Lung (tissue), 12 donors: Measurements from ENCODE around the gene NTM. TPM values are rescaled to one million over a fixed set of nuclear protein-coding genes. Genes with fewer than 3 reads are reported as not detected.

Experiments
- ATAC-seq: fragments of 200-7000 bp; cut with Tn5 transposase; one replicate; pipeline ENCODE4 v1.9.1; 2020; ENCODE audit warnings: moderate number of reproducible peaks; ENCODE audit not compliant: insufficient read depth, low FRiP score
- DNase-seq, 3 donors: peaks; one replicate each; pipeline ENCODE4 v3.0.0-alpha.2; 2013 to 2017
- H3K27ac ChIP-seq, 2 donors: one replicate each; pipeline ENCODE4 v1.5.1; 2013; ENCODE audit warnings: mild to moderate bottlenecking in 2 of 2, moderate library complexity in 2 of 2, control low read depth in 1 of 2, inconsistent platforms in 1 of 2, low read depth in 1 of 2, low read length in 1 of 2
- H3K27me3 ChIP-seq, 3 donors: one replicate each; pipeline ENCODE4 v1.5.1; 2013; ENCODE audit warnings: low read length in 2 of 3; ENCODE audit not compliant: control insufficient read depth in 3 of 3, insufficient read depth in 3 of 3
- H3K36me3 ChIP-seq, 4 donors: one replicate each; pipeline ENCODE4 v1.5.1; 2013; ENCODE audit warnings: low read length in 4 of 4, mild to moderate bottlenecking in 1 of 4, moderate library complexity in 1 of 4; ENCODE audit not compliant: control insufficient read depth in 4 of 4, insufficient read depth in 4 of 4
- H3K4me1 ChIP-seq, 5 donors: one replicate each; pipeline ENCODE4 v1.5.1; 2013; ENCODE audit warnings: low read length in 5 of 5, mild to moderate bottlenecking in 2 of 5, moderate library complexity in 1 of 5; ENCODE audit not compliant: control insufficient read depth in 5 of 5, insufficient read depth in 5 of 5
- H3K4me3 ChIP-seq: one replicate; pipeline ENCODE4 v1.5.1; 2013; ENCODE audit warnings: mild to moderate bottlenecking, control low read depth, moderate library complexity
- H3K9ac ChIP-seq, 2 donors: one replicate each; pipeline ENCODE4 v1.5.1; 2013; ENCODE audit warnings: low read length in 2 of 2, control low read depth in 1 of 2; ENCODE audit not compliant: insufficient read depth in 1 of 2
- H3K9me3 ChIP-seq, 4 donors: one replicate each; pipeline ENCODE4 v1.5.1; 2013; ENCODE audit warnings: low read length in 3 of 4, mild to moderate bottlenecking in 1 of 4, moderate library complexity in 1 of 4; ENCODE audit not compliant: control insufficient read depth in 4 of 4, insufficient read depth in 3 of 4
- CTCF ChIP-seq: IDR thresholded peaks from 2 replicates; pipeline ENCODE4 v1.5.1; 2012; ENCODE audit warnings: mild to moderate bottlenecking; ENCODE audit errors: control extremely low read depth, extremely low read depth
- WGBS, 2 donors: extraction: QIAGEN DNeasy Blood & Tissue Kit; methylation state at CpG; one replicate each; pipeline ENCODE4 v1.1.7; 2013; 5-methylcytosine and 5-hydroxymethylcytosine counted together
- polyA plus RNA-seq, 2 donors: library from polyadenylated mRNA; stranded (reverse); fragments of 200-250 nt; gene quantifications; one replicate each; pipeline ENCODE4 v1.2.1, GENCODE V29; 2013
- total RNA-seq, 2 donors: library from RNA; depleted of rRNA in 1 of 2; stranded (reverse); fragments of >200 nt in 1 of 2; gene quantifications; one replicate each; pipeline ENCODE4 v1.2.1, GENCODE V29; 2014 to 2021
- donor health status: control.
- donor health status: control.
- donor health status: Bipolar disorder and iron deficiency.
- donor health status: healthy.
- donor health status: DM: yes; HTN: yes; CAD: no.

Gene NTM
- total and polyA plus RNA-seq, 4 donors: 0.39 to 30.9 (median 7.2) TPM

GRCh38 chr11:131375421-131375820 is 5.0 kb downstream of the NTM start:
- no peak for ATAC-seq

DNA sequence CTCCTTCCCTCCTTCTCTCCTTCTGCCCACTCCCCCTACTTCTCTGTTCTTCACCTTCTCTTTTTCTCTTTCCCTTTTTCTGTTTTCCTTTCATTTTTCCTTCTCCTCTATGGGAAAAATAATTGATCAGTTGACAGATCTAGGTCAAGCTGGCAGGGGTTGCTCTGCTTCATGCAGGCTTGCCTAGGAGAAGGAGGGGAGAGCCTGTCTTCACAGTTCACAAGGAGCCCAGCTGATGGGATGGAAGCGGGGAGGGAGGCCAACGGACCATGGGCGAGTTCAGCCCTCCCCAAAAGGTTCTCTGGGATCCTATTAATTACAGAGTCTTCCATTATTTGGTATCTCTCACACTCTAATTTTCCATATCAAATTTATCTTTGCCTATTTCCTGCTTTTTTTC is 5.5 kb downstream of the NTM start:
- H3K4me3 ChIP-seq: no peak overlapping the region
- no peak overlapping the region for H3K9ac ChIP-seq
- H3K27me3 ChIP-seq: peaks cover 0 to 45% (median 30%) of the 10 kb centered on the region in 3 donors
- H3K36me3 ChIP-seq: no peaks in the 10 kb centered on the region
- TF ChIP-seq CTCF: no peak
- 69 to 75% methylated on average over 3 of the region's 3 CpGs for WGBS, 2 donors
- ATAC-seq (no peak), DNase-seq (no peak)
- H3K9me3 ChIP-seq: peaks cover 0 to 9% (median 0%) of the 10 kb centered on the region in 4 donors
- H3K27ac ChIP-seq: no peak overlapping the region
- H3K4me1 ChIP-seq: peaks cover 0 to 6% (median 0%) of the 10 kb centered on the region in 5 donors

More at GRCh38 chr11:131375421-131375820, 5.0 kb downstream of the NTM start:
- TF ChIP-seq CTCF: no peak
- Histone ChIP-seq H3K4me3 (no peak overlapping the region), H3K4me1 (peaks cover 0 to 11% (median 0%) of the 10 kb centered on the region in 5 donors), H3K9me3 (peaks cover 0 to 9% (median 0%) of the 10 kb centered on the region in 4 donors), H3K27me3 (peaks cover 0 to 50% (median 35%) of the 10 kb centered on the region in 3 donors), H3K9ac (no peak overlapping the region), H3K27ac (no peak overlapping the region), H3K36me3 (no peaks in the 10 kb centered on the region)
- DNase-seq: no peak
- WGBS, 2 donors: 50 to 57% methylated on average over 4 of the region's 4 CpGs

GRCh38 chr11:131378931-131379330 is 8.5 kb downstream of the NTM start:
- ATAC-seq: no peak
- 77 to 83% methylated on average over 1 of the region's 1 CpG for WGBS, 2 donors
- no peaks in the 10 kb centered on the region for H3K36me3 ChIP-seq
- H3K9ac ChIP-seq: no peak overlapping the region
- peaks cover 0 to 3% (median 0%) of the 10 kb centered on the region in 4 donors for H3K9me3 ChIP-seq
- no peak overlapping the region for H3K27ac ChIP-seq
- no peak for TF ChIP-seq CTCF
- no peaks in the 10 kb centered on the region for H3K4me1 ChIP-seq
- no peak overlapping the region for H3K4me3 ChIP-seq
- peaks cover 0 to 18% (median 1%) of the 10 kb centered on the region in 3 donors for H3K27me3 ChIP-seq
- DNase-seq: no peak
